Stimulated activated CD8-positive, alpha-beta memory T cell treated with anti-CD3 and anti-CD28 coated beads, Interleukin-15, amount 100 ng/mL, for 1 hour (primary cell): ENCODE results near the gene CHN2.
A peak's percentile ranks its signal among the peaks of the same experiment; 100 is the strongest.
"Not testable (repeated sequence)": the region's sequence is repeated elsewhere in the genome, so short reads cannot be mapped to it uniquely, and the experiment has no call there.

Experiments
- DNase-seq: peaks from one replicate; pipeline ENCODE4 v3.0.0-alpha.2; 2020; ENCODE audit warnings: low read depth

The CHN2 gene

GRCh38 chr7:29189743-29190201 is 4.8 kb upstream of the CHN2 start:
- peak; percentile 16 for DNase-seq

- no peak for DNase-seq
Measured at GRCh38 chr7:29190349-29191045, 4.1 kb upstream of the CHN2 start.

GRCh38 chr7:29192323-29192722 is 2.3 kb upstream of the CHN2 start:
- no peak for DNase-seq

GRCh38 chr7:29192811-29193210 is 1.8 kb upstream of the CHN2 start:
- no peak for DNase-seq

GRCh38 chr7:29193316-29194205 is 1.0 kb upstream of the CHN2 start:
- DNase-seq, result no peak

- no peak for DNase-seq
Measured at GRCh38 chr7:29194206-29194593, 375 bp upstream of the CHN2 start.

GRCh38 chr7:29196191-29196590 is 1.6 kb downstream of the CHN2 start:
- no peak for DNase-seq

GRCh38 chr7:29196971-29197595 is 2.5 kb downstream of the CHN2 start:
- DNase-seq, result no peak

- no peak for DNase-seq
Measured at GRCh38 chr7:29197916-29198315, 3.3 kb downstream of the CHN2 start.

GRCh38 chr7:29199776-29200175 is 5.2 kb downstream of the CHN2 start:
- DNase-seq, result no peak

- no peak for DNase-seq
Measured at GRCh38 chr7:29202651-29203069, 8.1 kb downstream of the CHN2 start.

GRCh38 chr7:29204491-29205272 is 10.1 kb downstream of the CHN2 start:
- DNase-seq, result no peak

- no peak for DNase-seq
Measured at GRCh38 chr7:29207162-29207801, 12.7 kb downstream of the CHN2 start.

- no peak for DNase-seq
Measured at GRCh38 chr7:29208410-29209250, 14.1 kb downstream of the CHN2 start.

GRCh38 chr7:29209745-29210144 is 15.2 kb downstream of the CHN2 start:
- no peak for DNase-seq

- DNase-seq, result not testable (repeated sequence)
Measured at GRCh38 chr7:29212736-29213135, 18.2 kb downstream of the CHN2 start.

- DNase-seq, result no peak
Measured at GRCh38 chr7:29214056-29214455, 19.5 kb downstream of the CHN2 start.

GRCh38 chr7:29214816-29215215 is 20.2 kb downstream of the CHN2 start:
- DNase-seq, result no peak

GRCh38 chr7:29216128-29216527 is 21.6 kb downstream of the CHN2 start:
- no peak for DNase-seq

GRCh38 chr7:29217113-29217512 is 22.5 kb downstream of the CHN2 start:
- no peak for DNase-seq

GRCh38 chr7:29224726-29225125 is 30.2 kb downstream of the CHN2 start:
- no peak for DNase-seq
